C4-2B (cell line): ENCODE data around the gene PSME4.

ENCODE experiments used
- H3K27ac ChIP-seq: fragments of 450-650 bp; 2 replicates; pipeline ENCODE4 v1.5.1; 2017
- ZFX ChIP-seq: fragments of 450-650 bp; IDR thresholded peaks from 2 replicates; pipeline ENCODE4 v1.6.1; 2017
- TF ChIP-seq, protein P1 (sequence below): fragments of 450-650 bp; conservative IDR thresholded peaks from 2 replicates; pipeline ENCODE4 v1.5.1; 2017; ENCODE audit warnings: mild to moderate bottlenecking

Gene PSME4, protein sequence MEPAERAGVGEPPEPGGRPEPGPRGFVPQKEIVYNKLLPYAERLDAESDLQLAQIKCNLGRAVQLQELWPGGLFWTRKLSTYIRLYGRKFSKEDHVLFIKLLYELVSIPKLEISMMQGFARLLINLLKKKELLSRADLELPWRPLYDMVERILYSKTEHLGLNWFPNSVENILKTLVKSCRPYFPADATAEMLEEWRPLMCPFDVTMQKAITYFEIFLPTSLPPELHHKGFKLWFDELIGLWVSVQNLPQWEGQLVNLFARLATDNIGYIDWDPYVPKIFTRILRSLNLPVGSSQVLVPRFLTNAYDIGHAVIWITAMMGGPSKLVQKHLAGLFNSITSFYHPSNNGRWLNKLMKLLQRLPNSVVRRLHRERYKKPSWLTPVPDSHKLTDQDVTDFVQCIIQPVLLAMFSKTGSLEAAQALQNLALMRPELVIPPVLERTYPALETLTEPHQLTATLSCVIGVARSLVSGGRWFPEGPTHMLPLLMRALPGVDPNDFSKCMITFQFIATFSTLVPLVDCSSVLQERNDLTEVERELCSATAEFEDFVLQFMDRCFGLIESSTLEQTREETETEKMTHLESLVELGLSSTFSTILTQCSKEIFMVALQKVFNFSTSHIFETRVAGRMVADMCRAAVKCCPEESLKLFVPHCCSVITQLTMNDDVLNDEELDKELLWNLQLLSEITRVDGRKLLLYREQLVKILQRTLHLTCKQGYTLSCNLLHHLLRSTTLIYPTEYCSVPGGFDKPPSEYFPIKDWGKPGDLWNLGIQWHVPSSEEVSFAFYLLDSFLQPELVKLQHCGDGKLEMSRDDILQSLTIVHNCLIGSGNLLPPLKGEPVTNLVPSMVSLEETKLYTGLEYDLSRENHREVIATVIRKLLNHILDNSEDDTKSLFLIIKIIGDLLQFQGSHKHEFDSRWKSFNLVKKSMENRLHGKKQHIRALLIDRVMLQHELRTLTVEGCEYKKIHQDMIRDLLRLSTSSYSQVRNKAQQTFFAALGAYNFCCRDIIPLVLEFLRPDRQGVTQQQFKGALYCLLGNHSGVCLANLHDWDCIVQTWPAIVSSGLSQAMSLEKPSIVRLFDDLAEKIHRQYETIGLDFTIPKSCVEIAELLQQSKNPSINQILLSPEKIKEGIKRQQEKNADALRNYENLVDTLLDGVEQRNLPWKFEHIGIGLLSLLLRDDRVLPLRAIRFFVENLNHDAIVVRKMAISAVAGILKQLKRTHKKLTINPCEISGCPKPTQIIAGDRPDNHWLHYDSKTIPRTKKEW (N-terminal part only)

DNA sequence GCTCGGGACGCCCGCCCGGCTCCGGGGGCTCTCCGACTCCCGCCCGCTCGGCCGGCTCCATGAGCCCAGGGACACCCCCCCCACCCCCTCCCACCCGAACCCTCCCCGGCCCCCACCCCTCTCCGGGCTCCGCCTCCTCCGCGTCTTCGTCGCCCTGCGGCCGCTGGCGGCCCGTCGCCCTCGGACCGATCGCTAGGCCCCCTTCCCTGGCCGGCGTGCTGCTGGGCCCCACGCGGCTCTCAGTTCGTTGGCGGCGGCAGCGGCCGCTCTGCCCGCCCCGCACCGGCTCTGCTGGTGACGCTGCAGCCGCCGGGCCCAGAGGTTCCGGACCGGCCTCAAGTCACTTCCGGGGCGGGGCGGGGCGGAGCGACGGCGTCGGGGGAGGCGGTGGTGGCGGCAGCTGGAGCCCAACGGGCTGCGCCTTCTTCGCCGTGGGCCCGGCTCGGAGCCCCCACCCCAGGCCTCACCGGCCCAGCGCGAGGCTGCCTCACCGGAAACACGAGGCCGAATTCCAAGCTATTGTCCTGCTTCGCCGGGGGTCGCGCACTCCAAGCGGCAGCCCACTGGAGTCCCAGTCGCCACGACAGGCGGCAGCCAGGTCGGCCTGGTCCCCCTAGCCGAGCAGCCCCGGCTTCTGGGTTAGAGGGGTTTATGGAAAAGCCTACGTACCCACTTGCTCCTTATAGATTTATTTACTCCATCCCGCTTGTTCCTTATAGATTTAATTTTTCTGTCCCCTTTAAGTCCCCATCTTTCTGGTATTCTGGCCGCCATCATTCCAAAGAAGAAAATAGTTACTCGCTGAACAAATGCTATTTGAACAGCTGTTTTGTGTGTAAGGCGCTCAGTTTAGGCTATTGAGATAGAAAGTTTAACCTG lies at the start of gene PSME4:
Gene PSME4, minus strand, starts transcription at position 270 of the 879 bp plus-strand sequence. Its CDS starts 209 bp downstream, at position 61.
- TF ChIP-seq, protein P1, sequence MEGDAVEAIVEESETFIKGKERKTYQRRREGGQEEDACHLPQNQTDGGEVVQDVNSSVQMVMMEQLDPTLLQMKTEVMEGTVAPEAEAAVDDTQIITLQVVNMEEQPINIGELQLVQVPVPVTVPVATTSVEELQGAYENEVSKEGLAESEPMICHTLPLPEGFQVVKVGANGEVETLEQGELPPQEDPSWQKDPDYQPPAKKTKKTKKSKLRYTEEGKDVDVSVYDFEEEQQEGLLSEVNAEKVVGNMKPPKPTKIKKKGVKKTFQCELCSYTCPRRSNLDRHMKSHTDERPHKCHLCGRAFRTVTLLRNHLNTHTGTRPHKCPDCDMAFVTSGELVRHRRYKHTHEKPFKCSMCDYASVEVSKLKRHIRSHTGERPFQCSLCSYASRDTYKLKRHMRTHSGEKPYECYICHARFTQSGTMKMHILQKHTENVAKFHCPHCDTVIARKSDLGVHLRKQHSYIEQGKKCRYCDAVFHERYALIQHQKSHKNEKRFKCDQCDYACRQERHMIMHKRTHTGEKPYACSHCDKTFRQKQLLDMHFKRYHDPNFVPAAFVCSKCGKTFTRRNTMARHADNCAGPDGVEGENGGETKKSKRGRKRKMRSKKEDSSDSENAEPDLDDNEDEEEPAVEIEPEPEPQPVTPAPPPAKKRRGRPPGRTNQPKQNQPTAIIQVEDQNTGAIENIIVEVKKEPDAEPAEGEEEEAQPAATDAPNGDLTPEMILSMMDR: no peak
- peak; percentile 29; the same call in 1 of the 2 replicates for TF ChIP-seq ZFX
- peak within 1 kb of the TSS; percentile 96 for H3K27ac ChIP-seq

DNA sequence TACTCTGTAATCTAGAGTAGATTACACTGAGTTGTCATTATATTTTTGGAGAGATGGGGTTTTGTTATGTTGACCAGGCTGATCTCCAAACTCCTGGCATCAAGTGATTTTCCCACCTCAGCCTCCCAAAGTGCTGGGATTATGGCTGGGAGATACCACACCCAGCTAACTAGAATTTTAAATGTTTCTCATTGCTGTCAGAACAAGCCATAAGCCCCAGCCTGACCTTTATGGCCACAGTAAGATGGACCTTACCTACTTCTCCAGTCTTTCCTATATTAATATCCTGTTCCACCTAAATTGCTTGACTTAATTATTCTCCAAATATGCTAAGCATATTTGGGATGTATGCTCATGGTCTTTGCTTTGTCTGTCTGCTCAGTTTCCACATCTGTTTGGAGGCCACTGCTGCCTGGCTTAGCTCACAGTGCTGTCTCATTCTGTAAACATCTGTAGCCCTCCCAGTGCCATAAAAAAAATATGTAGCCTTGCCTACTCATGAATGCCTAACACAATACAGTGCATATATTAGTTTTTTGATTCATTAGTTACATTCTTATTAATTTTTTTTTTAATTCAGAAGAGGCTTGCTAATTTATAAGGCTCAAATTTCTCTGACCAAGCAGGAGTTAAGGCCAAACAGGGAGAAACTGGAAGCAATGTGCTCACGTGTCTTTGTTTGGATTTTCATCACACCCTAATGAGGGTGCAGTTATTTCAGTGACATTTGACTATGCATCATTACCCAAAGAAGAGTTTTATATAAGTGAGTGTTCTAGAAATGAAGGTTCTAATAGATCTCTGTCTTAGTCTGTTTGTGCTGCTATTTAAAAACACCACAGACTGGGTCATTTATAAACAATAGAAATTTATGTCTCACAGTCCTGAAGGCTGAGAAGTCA lies 45.3 kb upstream of the PSME4 start:
- H3K27ac ChIP-seq: no peak overlapping the region
- TF ChIP-seq, protein P1: no peak
- no peak for TF ChIP-seq ZFX

DNA sequence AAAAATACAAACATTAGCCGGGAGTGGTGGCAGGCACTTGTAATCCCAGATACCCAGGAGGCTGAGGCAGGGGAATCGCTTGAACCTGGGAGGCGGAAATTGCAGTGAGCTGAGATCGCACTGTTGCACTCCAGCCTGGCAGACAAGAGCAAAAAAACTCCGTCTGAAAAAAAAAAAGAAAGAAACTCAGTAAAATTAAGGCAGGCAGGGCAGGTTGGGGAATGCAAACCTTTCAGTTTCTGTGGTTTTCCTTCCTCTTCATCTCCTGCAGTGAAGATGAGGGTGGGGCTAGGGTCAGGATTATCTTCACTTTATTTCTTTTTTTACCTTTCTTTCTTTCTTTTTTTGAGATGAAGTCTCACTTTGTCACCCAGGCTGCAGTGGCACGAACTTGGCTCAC lies 43.2 kb upstream of the PSME4 start:
- TF ChIP-seq ZFX: no peak
- TF ChIP-seq, protein P1: no peak
- H3K27ac ChIP-seq: no peak overlapping the region

DNA sequence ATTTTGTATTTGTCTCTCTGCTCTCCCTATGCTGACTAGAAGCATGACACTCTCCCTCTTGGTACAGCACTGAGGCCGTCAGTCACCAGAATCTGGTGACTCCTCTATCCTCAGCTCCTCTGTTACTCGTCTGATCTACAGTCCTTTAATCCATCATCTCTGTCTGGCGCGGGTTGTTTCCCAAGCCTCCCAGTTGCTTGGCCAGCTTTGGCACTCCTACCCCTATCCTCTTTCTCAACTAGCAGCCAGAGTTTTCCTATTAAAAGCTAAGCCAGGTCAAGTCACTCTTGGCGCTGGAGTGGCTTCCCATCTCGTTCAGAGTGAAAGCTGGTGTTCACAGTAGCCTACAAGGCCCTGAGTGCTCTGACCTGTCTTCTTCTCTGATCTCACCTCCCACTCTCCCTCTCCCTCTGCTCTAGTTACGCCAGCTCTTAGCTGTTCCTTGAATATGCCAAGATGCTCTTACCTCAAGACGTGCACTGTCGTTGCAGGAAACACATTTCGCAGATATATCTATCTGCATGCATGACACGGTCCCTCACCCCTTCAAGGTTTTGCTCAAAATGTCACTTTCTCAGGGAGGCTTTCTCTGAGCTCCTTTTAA lies 41.8 kb upstream of the PSME4 start:
- TF ChIP-seq ZFX: no peak
- TF ChIP-seq, protein P1: no peak
- H3K27ac ChIP-seq: no peak overlapping the region

DNA sequence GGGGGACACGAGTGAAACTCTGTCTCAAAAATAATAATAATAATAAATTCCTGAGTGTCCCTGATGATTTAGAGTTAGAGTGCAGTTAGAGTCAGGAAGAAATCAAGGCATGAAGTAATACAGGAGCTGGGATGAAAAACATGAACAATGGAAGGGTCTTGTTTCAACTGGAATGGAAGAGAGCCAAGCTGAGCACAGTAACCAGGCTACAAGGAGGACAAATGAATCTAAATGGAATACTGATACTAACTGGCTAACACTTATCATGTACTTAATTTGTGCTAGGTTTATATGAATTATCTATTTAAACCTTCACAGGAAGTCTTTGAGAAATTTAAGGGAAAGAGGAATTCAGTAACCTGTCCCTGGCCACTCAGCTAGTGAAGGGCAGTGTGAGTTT lies 38.8 kb upstream of the PSME4 start:
- TF ChIP-seq ZFX: no peak
- TF ChIP-seq, protein P1: no peak
- H3K27ac ChIP-seq: no peak overlapping the region
